Transverse colon (tissue), 4 donors: ENCODE data around the gene COQ8B.

Experiments
- CTCF ChIP-seq, 5 experiments: fragments of 200-600 bp in 3 of 5; fragments of 450-650 bp in 2 of 5; sonication (generic) in 3 of 5; IDR thresholded peaks; 1 replicate in 2 of 5; 2 replicates in 3 of 5; pipeline ENCODE4 v1.5.1; 2016 to 2017; ENCODE audit warnings: antibody characterized with exemption in 5 of 5, inconsistent platforms in 3 of 5, mild to moderate bottlenecking in 2 of 5, moderate library complexity in 1 of 5
- POLR2AphosphoS5 ChIP-seq, 3 donors: sonication (generic); formaldehyde crosslinking; IDR thresholded peaks; one replicate each; pipeline ENCODE4 v1.6.1; 2016; ENCODE audit warnings: antibody characterized with exemption in 3 of 3

GRCh38 chr19:40742886-40743285 is 26.2 kb upstream of the COQ8B start:
- TF ChIP-seq CTCF (IDR thresholded peaks at IDR 0.05), result no peak
- TF ChIP-seq POLR2AphosphoS5 (IDR thresholded peaks at IDR 0.05), result no peak
